Sciatic nerve (tissue), 2 donors: Measurements from ENCODE around the gene ASCC2. TPM values are rescaled to one million over a fixed set of nuclear protein-coding genes. Genes with fewer than 3 reads are reported as not detected.
"Not testable (repeated sequence)": the region's sequence is repeated elsewhere in the genome, so short reads cannot be mapped to it uniquely, and the experiment has no call there.

Experiments
- ATAC-seq: fragments of 200-7000 bp; cut with Tn5 transposase; one replicate; pipeline ENCODE4 v1.9.1; 2020; ENCODE audit warnings: mild to moderate bottlenecking, moderate library complexity
- DNase-seq: peaks from one replicate; pipeline ENCODE4 v3.0.0-alpha.2; 2020; ENCODE audit warnings: low spot score
- intact Hi-C: fragments of 100-400 bp; cut with DNase I; formaldehyde crosslinking; loops from one replicate; pipeline ENCODE4 v1.14.2; 2022
- total RNA-seq: library from RNA; stranded (reverse); fragmentation: NEBNext Ultra II Directional; extraction: Animal tissue kit (Norgen Biotek cat#: 25700); gene quantifications from one replicate; pipeline ENCODE4 v1.2.1, GENCODE V29; 2021
- donor health status: DM: no; HTN: no; CAD: no.
- donor health status: DM: no; HTN: no; CAD: no.

ASCC2 gene
- total RNA-seq, 1 donor from 2014 or later: 47.1 TPM

DNA sequence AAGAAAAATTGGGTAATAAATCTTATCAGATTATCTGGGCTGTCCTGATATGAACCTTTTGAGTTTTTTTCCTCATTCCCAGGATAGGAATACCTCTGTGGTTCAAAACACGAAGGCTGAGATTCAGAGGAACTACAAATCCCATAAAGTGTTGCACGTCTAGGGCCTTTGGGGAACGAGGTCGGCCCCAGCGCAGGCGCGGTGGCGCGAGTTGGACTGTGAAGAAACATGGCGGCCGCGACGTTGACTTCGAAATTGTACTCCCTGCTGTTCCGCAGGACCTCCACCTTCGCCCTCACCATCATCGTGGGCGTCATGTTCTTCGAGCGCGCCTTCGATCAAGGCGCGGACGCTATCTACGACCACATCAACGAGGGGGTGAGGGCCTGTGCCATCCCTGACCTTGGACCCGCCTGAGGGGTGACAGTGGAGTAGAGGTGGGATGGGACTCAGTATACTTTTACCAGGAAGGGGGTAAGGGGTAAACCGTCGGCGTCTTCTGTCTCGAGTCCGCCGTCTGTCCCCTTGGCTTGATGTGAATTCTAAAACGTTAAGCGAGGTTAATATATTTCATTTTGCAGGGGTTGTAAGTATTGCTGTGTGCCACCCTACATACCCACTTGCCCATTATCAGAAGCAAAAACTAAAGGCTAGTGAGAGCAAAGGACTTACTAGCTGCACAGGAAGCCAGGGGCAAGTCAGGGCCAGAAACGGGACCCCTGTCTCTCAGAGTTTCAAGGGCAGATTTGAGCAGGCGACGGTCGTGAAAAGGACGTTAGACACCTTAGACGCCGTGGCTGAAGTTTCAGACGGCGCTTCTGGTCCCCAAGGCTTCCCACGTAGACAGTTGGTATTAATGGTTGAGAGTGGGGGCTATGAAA is 70.7 kb downstream of the ASCC2 start, which contains the start of gene UQCR10:
TSS of gene UQCR10 (plus strand) at position 199 of the 881 bp plus-strand sequence. CDS start at position 229, 30 bp downstream.
- DNase-seq (peak; percentile 94), ATAC-seq (peak; percentile 96)

GRCh38 chr22:29766632-29767170 is 71.4 kb downstream of the ASCC2 start, which contains the start of gene ZMAT5:
Gene ZMAT5, minus strand, starts transcription at chr22:29767007. Its CDS starts 18,463 bp downstream, at chr22:29748544.
- DNase-seq (peak; percentile 94), ATAC-seq (peak; percentile 99)
- intact Hi-C loops: no loop called here

More for the DNA sequence above, 70.7 kb downstream of the ASCC2 start, which contains the start of gene UQCR10:
- intact Hi-C loops: no loop called here

- intact Hi-C loops: no loop called here
- DNase-seq (no peak), ATAC-seq (peak; percentile 8)
Measured at GRCh38 chr22:29765905-29766631, 72.0 kb downstream of the ASCC2 start.

- ATAC-seq (no peak), DNase-seq (no peak)
- intact Hi-C loops: no loop called here
Measured at GRCh38 chr22:29762263-29762662, 75.8 kb downstream of the ASCC2 start.

- ATAC-seq: no peak
- intact Hi-C loops: no loop called here
- no peak for DNase-seq
Measured at GRCh38 chr22:29758959-29759358, 79.1 kb downstream of the ASCC2 start.

- intact Hi-C loops: no loop called here
- ATAC-seq (peak; percentile 13), DNase-seq (no peak)
Measured at GRCh38 chr22:29758068-29758622, 79.9 kb downstream of the ASCC2 start.

GRCh38 chr22:29757096-29757495 is 81.0 kb downstream of the ASCC2 start:
- DNase-seq (no peak), ATAC-seq (no peak)
- intact Hi-C loops: no loop called here

GRCh38 chr22:29756341-29756740 is 81.7 kb downstream of the ASCC2 start:
- DNase-seq (no peak), ATAC-seq (no peak)
- intact Hi-C loops: no loop called here

GRCh38 chr22:29755889-29756288 is 82.2 kb downstream of the ASCC2 start:
- ATAC-seq: no peak
- DNase-seq: no peak
- intact Hi-C loops: no loop called here

- intact Hi-C loops, ATAC-seq, DNase-seq: not testable (repeated sequence)
Measured at GRCh38 chr22:29754658-29755395, 83.2 kb downstream of the ASCC2 start.

DNA sequence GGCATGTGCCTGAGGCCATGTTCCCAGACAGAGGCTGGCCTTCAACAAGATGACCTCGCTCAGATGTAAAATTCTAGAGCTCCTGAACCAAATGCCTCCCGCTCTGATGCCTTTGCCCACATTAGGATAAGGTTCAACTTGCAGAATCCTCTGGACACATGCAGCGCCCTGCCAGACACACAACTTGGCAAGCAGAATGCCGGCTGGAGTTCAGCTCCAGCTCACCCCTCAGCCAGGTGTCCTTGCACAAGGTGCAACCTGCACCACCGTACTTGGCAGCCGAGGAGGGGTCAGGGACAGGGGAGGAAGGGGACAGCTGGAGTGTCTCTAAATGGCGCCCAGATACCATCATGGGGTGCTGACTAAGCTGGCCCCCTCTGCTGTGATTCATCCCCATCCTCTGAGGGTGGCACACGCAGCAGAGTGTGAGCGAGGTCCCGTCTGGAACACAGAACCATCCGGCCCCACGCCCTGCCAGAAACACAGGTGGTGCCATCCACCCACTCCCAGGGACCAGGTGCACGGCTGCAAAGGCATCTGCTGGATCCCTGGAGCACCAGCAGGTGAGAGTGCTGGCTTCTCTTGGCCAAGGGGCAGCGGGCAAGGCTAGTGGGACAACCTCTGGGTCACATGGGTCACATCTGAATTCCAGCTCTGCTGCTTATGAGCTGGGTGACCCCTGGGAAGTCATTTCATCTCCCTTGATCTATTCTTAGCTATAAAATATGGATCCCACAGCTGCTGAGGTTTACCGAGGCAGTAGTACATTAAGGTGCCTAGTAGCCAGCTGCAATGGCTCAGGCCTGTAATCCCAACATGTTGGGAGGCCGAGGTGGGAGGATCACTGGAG is 84.0 kb downstream of the ASCC2 start:
- DNase-seq (no peak), ATAC-seq (no peak)
- intact Hi-C loops: no loop called here

DNA sequence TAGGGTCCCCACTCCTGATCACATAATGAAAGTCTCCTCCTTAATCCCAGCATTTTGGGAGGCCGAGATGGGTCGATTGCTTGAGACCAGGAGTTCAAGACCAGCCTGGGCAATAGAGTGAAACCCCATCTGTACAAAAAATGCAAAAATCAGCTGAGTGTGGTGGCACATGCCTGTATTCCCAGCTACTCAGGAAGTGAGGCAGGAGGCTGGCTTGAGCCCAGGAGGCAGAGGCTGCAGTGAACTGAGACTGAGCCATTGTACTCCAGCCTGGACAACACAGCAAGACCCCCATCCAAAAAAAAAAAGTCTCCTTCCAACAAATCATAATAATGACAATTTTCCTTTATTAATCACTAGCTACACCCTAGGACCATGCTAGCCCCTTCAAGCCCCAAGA is 86.4 kb downstream of the ASCC2 start:
- DNase-seq: no peak
- intact Hi-C loops: no loop called here
- ATAC-seq: no peak

GRCh38 chr22:29750559-29751538 is 87.2 kb downstream of the ASCC2 start:
- DNase-seq: no peak
- ATAC-seq: no peak
- intact Hi-C loops: no loop called here

- intact Hi-C loops: no loop called here
- no peak for DNase-seq
- ATAC-seq: no peak
Measured at GRCh38 chr22:29750029-29750428, 88.0 kb downstream of the ASCC2 start.

DNA sequence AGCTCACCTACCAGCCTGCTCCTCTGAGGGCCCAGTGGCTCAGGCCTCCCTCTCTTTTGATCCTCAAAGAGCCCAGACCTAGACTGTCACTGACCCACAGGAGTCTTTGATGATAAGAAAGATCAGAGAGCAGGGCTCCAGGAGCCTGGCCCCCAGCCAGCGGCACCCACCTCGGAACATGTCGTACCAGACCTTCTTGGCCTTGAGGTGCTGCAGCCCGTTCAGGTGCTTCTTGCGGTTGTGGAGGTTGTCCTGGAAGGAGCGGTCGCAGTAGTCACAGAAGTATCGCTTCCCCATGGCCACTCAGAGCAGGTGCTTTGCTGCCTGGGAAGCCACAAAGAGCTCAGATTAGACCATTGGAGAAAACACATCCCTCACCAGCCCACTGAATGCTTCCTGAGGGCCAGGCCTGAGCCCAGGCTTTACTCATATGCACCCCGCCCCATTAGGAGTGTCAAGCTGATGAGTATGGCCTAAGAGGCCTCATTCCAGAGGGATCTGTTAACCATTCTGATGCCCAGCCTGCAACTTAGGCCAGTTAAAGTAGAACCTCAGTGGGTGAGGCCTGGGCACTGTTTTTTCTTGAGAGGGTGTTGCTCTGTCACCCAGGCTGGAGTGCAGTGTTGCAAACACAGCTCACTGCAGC is 89.7 kb downstream of the ASCC2 start:
- DNase-seq (no peak), ATAC-seq (no peak)
- intact Hi-C loops: no loop called here

DNA sequence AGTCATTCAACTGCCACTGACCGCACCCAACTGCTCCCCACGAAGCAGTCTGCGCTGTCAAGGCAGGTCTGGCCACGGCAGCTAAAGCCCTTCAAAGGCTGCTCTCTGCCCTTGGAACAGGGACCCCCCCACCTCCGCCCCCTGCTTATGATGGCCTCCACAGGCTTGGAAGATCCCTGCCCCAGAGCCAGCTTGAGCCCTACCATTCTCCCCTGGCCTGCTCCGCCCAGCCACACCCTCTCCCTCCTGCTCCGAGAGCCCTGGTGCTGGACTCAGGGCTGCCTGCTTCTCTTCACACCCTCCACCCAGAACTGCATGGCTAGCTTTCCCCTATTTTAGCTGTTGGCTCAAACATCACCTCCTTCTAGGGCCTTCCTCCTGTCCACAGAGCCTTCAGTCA is 90.2 kb downstream of the ASCC2 start:
- ATAC-seq (no peak), DNase-seq (no peak)
- intact Hi-C loops: no loop called here
